ENCODE results near the gene JAK2.

Gene JAK2

DNA sequence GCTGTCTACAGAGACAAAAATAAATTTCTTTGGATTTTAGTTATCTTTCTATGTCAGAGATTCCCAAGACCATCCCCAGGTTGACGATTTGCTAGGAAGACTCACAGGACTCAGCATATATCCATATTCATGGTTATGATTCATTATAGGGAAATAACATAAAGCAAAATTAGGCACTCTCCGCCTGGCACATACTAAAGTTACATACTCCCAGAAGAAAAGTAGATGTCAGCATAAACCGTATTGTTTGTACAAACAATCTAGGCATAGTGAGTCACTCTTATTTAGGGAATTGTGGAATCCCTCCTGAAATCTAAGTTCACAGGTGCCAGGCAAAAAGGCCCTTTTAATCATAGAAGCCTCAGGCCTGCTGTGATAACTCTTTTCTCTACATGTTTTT lies 137.4 kb downstream of the JAK2 start:
- no peak overlapping the region for H3K27ac ChIP-seq (replicated peaks)
- no peak for DNase-seq (ENCODE audit: low read depth in 1 of 2, low spot score in 1 of 2)
- no peak for TF ChIP-seq GABPA (IDR thresholded peaks at IDR 0.05; ENCODE audit: low read depth)
- TF ChIP-seq POLR2AphosphoS5 (IDR thresholded peaks at IDR 0.05; ENCODE audit: low read depth): no peak
- TF ChIP-seq REST (IDR thresholded peaks at IDR 0.05; ENCODE audit: insufficient replicate concordance, low read depth): no peak
- TF ChIP-seq, protein P1, sequence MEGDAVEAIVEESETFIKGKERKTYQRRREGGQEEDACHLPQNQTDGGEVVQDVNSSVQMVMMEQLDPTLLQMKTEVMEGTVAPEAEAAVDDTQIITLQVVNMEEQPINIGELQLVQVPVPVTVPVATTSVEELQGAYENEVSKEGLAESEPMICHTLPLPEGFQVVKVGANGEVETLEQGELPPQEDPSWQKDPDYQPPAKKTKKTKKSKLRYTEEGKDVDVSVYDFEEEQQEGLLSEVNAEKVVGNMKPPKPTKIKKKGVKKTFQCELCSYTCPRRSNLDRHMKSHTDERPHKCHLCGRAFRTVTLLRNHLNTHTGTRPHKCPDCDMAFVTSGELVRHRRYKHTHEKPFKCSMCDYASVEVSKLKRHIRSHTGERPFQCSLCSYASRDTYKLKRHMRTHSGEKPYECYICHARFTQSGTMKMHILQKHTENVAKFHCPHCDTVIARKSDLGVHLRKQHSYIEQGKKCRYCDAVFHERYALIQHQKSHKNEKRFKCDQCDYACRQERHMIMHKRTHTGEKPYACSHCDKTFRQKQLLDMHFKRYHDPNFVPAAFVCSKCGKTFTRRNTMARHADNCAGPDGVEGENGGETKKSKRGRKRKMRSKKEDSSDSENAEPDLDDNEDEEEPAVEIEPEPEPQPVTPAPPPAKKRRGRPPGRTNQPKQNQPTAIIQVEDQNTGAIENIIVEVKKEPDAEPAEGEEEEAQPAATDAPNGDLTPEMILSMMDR (IDR thresholded peaks at IDR 0.05; ENCODE audit: insufficient read depth, low read length): no peak
- no peak for TF ChIP-seq SPI1 (IDR thresholded peaks at IDR 0.05; ENCODE audit: borderline replicate concordance, low read depth)
- H3K27me3 ChIP-seq (ENCODE audit: insufficient read depth, poor library complexity, severe bottlenecking): no peaks in the 10 kb centered on the region
- H3K4me3 ChIP-seq (replicated peaks; ENCODE audit: insufficient read depth, low read length): no peak overlapping the region

- H3K4me3 ChIP-seq (replicated peaks; ENCODE audit: insufficient read depth, low read length): no peak overlapping the region
- H3K27ac ChIP-seq (replicated peaks): no peak overlapping the region
- TF ChIP-seq, protein P1 (IDR thresholded peaks at IDR 0.05; ENCODE audit: insufficient read depth, low read length): no peak
- TF ChIP-seq POLR2AphosphoS5 (IDR thresholded peaks at IDR 0.05; ENCODE audit: low read depth) (no peak), GABPA (IDR thresholded peaks at IDR 0.05; ENCODE audit: low read depth) (no peak), REST (IDR thresholded peaks at IDR 0.05; ENCODE audit: insufficient replicate concordance, low read depth) (no peak), SPI1 (IDR thresholded peaks at IDR 0.05; ENCODE audit: borderline replicate concordance, low read depth) (no peak)
- no peak for DNase-seq (ENCODE audit: low read depth in 1 of 2, low spot score in 1 of 2)
- H3K27me3 ChIP-seq (ENCODE audit: insufficient read depth, poor library complexity, severe bottlenecking): no peaks in the 10 kb centered on the region
These were observed 155.1 kb downstream of the JAK2 start for GRCh38 chr9:5140151-5140550.

DNA sequence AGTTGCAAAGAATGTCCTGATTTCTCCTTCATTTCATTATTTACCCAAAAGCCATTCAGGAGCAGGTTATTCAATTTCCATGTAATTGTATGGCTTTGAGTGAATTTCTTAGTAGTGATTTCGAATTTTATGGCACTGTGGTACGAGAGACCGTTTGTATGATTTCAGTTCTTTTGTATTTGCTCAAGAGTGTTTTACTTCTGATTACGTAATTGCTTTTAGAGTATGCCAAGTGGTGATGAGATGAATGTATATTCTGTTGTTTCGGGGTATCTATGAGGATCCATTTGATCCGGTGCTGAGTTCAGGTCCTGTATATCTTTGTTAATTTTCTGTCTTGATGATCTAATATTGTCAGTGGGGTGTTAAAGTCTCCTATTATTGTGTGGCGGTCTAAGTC lies 159.1 kb downstream of the JAK2 start:
- TF ChIP-seq REST (IDR thresholded peaks at IDR 0.05; ENCODE audit: insufficient replicate concordance, low read depth): no peak
- no peak for TF ChIP-seq GABPA (IDR thresholded peaks at IDR 0.05; ENCODE audit: low read depth)
- no peak for TF ChIP-seq SPI1 (IDR thresholded peaks at IDR 0.05; ENCODE audit: borderline replicate concordance, low read depth)
- TF ChIP-seq, protein P1 (IDR thresholded peaks at IDR 0.05; ENCODE audit: insufficient read depth, low read length): no peak
- TF ChIP-seq POLR2AphosphoS5 (IDR thresholded peaks at IDR 0.05; ENCODE audit: low read depth): no peak
- no peak overlapping the region for H3K4me3 ChIP-seq (replicated peaks; ENCODE audit: insufficient read depth, low read length)
- DNase-seq (ENCODE audit: low read depth in 1 of 2, low spot score in 1 of 2): no peak
- H3K27ac ChIP-seq (replicated peaks): no peak overlapping the region
- no peaks in the 10 kb centered on the region for H3K27me3 ChIP-seq (ENCODE audit: insufficient read depth, poor library complexity, severe bottlenecking)
